ENCODE results near the gene CBX8.

CBX8 gene

DNA sequence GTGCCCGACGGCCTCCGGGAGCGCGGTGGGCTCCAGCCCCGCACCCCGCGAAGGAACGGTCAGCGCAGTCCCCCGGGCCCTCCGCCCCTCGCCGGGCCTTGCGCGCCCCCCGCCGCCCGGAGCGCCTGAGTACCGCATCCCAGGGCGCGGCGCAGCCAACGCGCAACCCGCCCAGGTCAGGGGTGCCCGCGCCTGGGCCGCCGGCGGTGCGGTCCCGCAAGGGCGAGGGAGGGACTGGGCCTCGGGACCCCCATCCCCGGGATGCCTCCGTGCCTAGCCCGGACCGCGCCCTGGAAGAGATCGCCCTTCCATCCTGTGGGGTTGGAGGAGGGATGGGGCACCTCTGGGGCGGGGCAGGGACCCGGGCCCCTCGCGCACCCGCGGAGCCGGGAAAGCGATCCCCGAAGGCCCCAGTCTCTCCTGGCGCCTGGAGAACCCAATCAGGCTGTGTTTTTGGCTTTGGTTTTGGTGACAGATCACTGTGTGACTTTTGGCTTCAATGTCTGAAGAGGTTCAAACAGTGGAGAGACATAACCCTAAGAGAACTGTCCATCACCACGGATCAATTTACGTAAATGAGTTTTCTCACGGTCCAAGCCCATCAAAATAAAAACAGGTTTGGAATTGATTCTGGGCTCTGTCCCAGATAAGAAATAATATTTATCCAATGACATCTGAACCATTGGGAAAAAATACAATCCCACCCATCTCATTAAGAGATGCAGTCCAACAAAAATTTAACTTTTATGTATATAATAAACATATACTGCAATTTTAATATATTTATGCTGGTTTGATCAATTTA lies 48.4 kb downstream of the CBX8 start:
- DNase-seq: no peak

DNA sequence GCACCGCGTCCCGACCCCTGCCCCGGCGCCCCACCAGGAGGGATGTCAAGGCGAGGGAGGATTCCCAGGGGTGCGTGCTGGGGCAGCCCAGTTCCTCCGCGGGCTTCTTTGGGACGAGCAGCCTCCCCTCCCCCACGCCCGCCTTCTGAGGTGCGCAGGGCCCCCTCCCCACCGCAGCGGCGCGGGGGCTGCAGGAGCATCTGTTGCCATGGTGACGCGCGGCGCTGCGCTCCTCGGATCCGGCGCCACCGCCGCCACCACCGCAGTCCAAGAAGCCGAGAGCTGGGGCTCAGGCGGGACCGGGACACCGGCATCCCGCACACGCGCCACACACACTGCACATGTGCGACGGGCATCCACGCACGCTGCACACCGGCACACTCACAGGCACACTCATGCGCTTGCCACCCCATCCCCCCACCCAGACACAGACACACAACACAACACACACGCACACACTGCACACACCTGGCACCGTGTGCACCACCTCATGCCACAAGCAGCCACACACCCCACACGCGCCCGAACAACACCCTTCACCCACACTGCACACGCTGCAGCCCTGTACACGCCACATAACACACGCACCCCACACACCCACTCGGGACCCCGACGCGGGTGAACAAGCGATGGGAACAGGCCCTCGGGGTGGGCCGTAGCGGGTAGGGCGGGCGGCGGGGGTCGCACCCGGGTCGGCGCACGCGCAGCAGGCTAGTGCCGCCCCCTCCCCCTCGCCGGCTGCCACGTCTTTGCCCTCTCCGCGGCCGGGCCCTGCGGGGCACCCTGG lies 49.2 kb downstream of the CBX8 start:
- DNase-seq: peak; percentile 31

DNA sequence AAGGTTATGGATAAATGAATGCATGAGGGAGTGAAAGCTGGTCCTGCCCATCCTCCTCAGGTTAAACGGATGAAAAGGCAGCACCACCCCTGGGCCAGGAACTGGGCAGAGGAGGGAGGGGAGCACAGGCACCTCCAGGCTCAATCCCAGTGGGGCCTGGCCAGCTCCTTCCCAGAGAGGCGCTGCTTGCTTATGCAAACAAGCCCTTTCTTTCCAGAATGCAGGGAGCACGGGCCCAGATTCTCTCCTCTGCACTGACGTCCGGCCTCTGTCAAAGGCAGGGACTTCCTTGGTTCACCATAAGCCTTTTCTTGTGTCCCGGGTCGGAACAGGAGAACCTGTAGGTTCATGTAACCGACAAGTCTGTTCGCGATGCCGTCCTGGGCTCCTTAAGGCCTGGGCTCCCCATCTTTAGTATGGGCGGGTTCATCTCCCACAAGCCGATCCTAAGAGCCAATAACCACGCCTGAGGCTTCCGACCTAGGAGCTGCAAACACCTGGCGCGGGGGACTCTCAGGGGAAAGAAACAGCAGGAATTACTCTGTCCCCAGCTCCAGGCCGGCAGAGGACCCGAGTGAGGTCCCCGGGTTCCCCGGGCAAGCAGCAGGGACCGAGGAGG lies 49.9 kb downstream of the CBX8 start:
- DNase-seq: no peak

- no peak for DNase-seq
Observed at GRCh38 chr17:79745641-79746105, 51.2 kb downstream of the CBX8 start.

GRCh38 chr17:79743614-79744013 lies 53.3 kb downstream of the CBX8 start:
- no peak for DNase-seq

GRCh38 chr17:79742951-79743476 lies 53.9 kb downstream of the CBX8 start:
- DNase-seq: no peak

GRCh38 chr17:79742589-79742918 lies 54.3 kb downstream of the CBX8 start:
- DNase-seq: no peak
